TTC549 (cell line): ENCODE measurements around the gene SMAD4.

ENCODE experiments used
- FAIRE-seq: peaks from 2 replicates; lab custom pipeline; 2012; peaks lifted over from hg19 to GRCh38; lab: Jason Lieb, UNC

Gene SMAD4

GRCh38 chr18:51021226-51021965 is 8.6 kb upstream of the SMAD4 start:
- FAIRE-seq = no peak

- FAIRE-seq = no peak
Measured at GRCh38 chr18:51025512-51025911, 4.5 kb upstream of the SMAD4 start.

- FAIRE-seq = no peak
Measured at GRCh38 chr18:51028201-51028805, 1.7 kb upstream of the SMAD4 start.

GRCh38 chr18:51029378-51029693 is 677 bp upstream of the SMAD4 start:
- no peak for FAIRE-seq

GRCh38 chr18:51030537-51031258 is 685 bp downstream of the SMAD4 start:
- no peak for FAIRE-seq

- no peak for FAIRE-seq
Measured at GRCh38 chr18:51032193-51032592, 2.2 kb downstream of the SMAD4 start.

- FAIRE-seq = no peak
Measured at GRCh38 chr18:51037230-51037629, 7.2 kb downstream of the SMAD4 start.

GRCh38 chr18:51038110-51038509 is 8.1 kb downstream of the SMAD4 start:
- no peak for FAIRE-seq

GRCh38 chr18:51039138-51040112 is 9.4 kb downstream of the SMAD4 start:
- FAIRE-seq = no peak

GRCh38 chr18:51041677-51042352 is 11.8 kb downstream of the SMAD4 start:
- FAIRE-seq = no peak

- no peak for FAIRE-seq
Measured at GRCh38 chr18:51044928-51045585, 15.0 kb downstream of the SMAD4 start.

GRCh38 chr18:51048190-51048589 is 18.2 kb downstream of the SMAD4 start:
- no peak for FAIRE-seq

- FAIRE-seq = no peak
Measured at GRCh38 chr18:51049137-51049536, 19.1 kb downstream of the SMAD4 start.

- peak; percentile 62 for FAIRE-seq
Measured at GRCh38 chr18:51051105-51051712, 21.2 kb downstream of the SMAD4 start.

GRCh38 chr18:51053814-51054213 is 23.8 kb downstream of the SMAD4 start:
- no peak for FAIRE-seq

GRCh38 chr18:51054764-51055163 is 24.8 kb downstream of the SMAD4 start:
- no peak for FAIRE-seq

- FAIRE-seq = no peak
Measured at GRCh38 chr18:51059969-51060368, 30.0 kb downstream of the SMAD4 start.

- FAIRE-seq = no peak
Measured at GRCh38 chr18:51064256-51064655, 34.2 kb downstream of the SMAD4 start.

GRCh38 chr18:51066273-51066672 is 36.3 kb downstream of the SMAD4 start:
- FAIRE-seq = no peak

GRCh38 chr18:51068105-51068504 is 38.1 kb downstream of the SMAD4 start:
- FAIRE-seq = no peak

GRCh38 chr18:51069885-51070284 is 39.9 kb downstream of the SMAD4 start:
- no peak for FAIRE-seq
